ENCODE data around the gene ANKRD17.

The ANKRD17 gene

GRCh38 chr4:73220815-73221214, 37.8 kb downstream of the ANKRD17 start:
- H3K4me3 ChIP-seq (ENCODE audit: low read depth, low read length) = no peak overlapping the region
- no peak for DNase-seq (ENCODE audit: low read depth)
- TF ChIP-seq CTCF (IDR thresholded peaks at IDR 0.05; ENCODE audit: control insufficient read depth, extremely low read depth, insufficient read depth) = no peak

GRCh38 chr4:73213916-73214653, 44.5 kb downstream of the ANKRD17 start:
- DNase-seq (ENCODE audit: low read depth) = no peak
- TF ChIP-seq CTCF (IDR thresholded peaks at IDR 0.05; ENCODE audit: control insufficient read depth, extremely low read depth, insufficient read depth) = no peak

GRCh38 chr4:73212982-73213730, 45.4 kb downstream of the ANKRD17 start:
- no peak for TF ChIP-seq CTCF (IDR thresholded peaks at IDR 0.05; ENCODE audit: control insufficient read depth, extremely low read depth, insufficient read depth)
- H3K4me3 ChIP-seq (ENCODE audit: low read depth, low read length) = no peak overlapping the region
- DNase-seq (ENCODE audit: low read depth) = no peak

More at GRCh38 chr4:73213916-73214653, 44.5 kb downstream of the ANKRD17 start:
- H3K4me3 ChIP-seq (ENCODE audit: low read depth, low read length) = no peak overlapping the region

GRCh38 chr4:73211968-73212367, 46.6 kb downstream of the ANKRD17 start:
- no peak for TF ChIP-seq CTCF (IDR thresholded peaks at IDR 0.05; ENCODE audit: control insufficient read depth, extremely low read depth, insufficient read depth)
- no peak for DNase-seq (ENCODE audit: low read depth)
- H3K4me3 ChIP-seq (ENCODE audit: low read depth, low read length) = no peak overlapping the region

GRCh38 chr4:73208376-73208775, 50.2 kb downstream of the ANKRD17 start:
- H3K4me3 ChIP-seq (ENCODE audit: low read depth, low read length) = no peak overlapping the region
- TF ChIP-seq CTCF (IDR thresholded peaks at IDR 0.05; ENCODE audit: control insufficient read depth, extremely low read depth, insufficient read depth) = no peak
- no peak for DNase-seq (ENCODE audit: low read depth)

- TF ChIP-seq CTCF (IDR thresholded peaks at IDR 0.05; ENCODE audit: control insufficient read depth, extremely low read depth, insufficient read depth) = no peak
- H3K4me3 ChIP-seq (ENCODE audit: low read depth, low read length) = no peak overlapping the region
- no peak for DNase-seq (ENCODE audit: low read depth)
These were observed 52.4 kb downstream of the ANKRD17 start for GRCh38 chr4:73206236-73206635.

All from LNCaP clone FGC (cell line).